ENCODE data around the gene SLC22A15. TPM values are rescaled to one million over a fixed set of nuclear protein-coding genes. Genes with fewer than 3 reads are reported as not detected.

The SLC22A15 gene
- 0.50 and 1.7 TPM in 2 replicates for total RNA-seq

DNA sequence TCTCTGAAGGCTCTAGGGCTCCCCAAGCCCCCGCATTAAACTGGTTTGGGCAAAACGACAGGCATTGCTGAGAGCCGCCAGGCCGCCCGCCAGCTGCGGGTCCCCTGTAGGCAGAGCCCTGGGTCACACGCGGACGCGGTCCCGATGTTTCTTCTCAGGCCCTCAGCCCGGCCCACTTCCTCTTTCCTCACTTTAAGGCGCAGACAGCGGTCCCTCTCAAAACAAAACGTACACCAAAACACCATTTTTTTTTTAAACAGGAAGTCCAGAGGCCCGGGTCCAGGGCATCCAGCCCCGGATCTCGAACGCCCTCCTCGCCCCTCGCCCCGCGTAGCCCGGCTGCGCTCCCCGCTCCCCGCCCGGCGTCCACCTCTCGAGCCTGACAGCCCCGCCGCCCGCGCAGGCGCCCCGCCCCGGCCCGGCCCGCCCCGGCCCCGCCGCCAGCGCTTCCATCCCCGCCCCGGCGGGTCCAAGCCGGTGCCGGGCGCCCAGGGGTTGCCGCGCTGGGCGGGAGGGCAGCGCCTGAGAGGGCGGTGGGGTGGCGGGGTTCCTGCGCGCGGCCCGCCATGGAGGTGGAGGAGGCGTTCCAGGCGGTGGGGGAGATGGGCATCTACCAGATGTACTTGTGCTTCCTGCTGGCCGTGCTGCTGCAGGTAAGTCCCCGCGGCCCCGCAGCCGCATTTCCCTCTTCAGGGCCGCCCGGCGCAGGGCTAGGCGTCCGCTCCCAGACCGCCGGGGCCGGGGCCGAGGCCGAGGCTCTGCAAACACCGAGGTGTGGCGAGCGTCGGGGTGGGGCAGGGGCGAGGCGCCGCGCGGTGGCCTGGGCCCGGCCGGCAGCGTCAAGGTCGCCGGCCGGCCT lies at the start of gene SLC22A15:
SLC22A15 (plus strand) TSS at position 452 of the 859 bp plus-strand sequence; CDS start at position 567, 115 bp downstream.

GRCh38 chr1:116110567-116111523 lies 134.5 kb downstream of the SLC22A15 start, which contains the start of gene MAB21L3:
Gene MAB21L3, plus strand, starts transcription at chr1:116111399. Its CDS starts 1,217 bp downstream, at chr1:116112616.

Other genes with a start within 250 kb of the SLC22A15 start
- gene CASQ2, start 207.8 kb upstream of the SLC22A15 start, total RNA-seq: not detected in 2 replicates
- not detected in 2 replicates for gene NHLH2, start 135.4 kb upstream of the SLC22A15 start, total RNA-seq
- not detected in 2 replicates for gene MAB21L3, start 134.9 kb downstream of the SLC22A15 start, total RNA-seq